Measurements from ENCODE around the gene PCBP3. TPM values are rescaled to one million over a fixed set of nuclear protein-coding genes. Genes with fewer than 3 reads are reported as not detected.

The PCBP3 gene
- total RNA-seq, 2 experiments from 2014 or later: 3.4 to 3.8 TPM

- Mint-ChIP-seq H3K9me3 (no peaks in the 10 kb centered on the region), H3K27ac (no peak overlapping the region), H3K27me3 (no peaks in the 10 kb centered on the region), H3K4me3 (no peak overlapping the region), H3K4me1 (ENCODE audit: low read depth) (peaks cover 28% of the 10 kb centered on the region), H3K36me3 (ENCODE audit: low read depth) (no peaks in the 10 kb centered on the region)
- ATAC-seq (ENCODE audit: poor library complexity) (no peak), DNase-seq (no peak)
- H3K36me3 ChIP-seq (ENCODE audit: insufficient read depth, low read length): no peaks in the 10 kb centered on the region
- intact Hi-C loops (cut with DNase I, micrococcal nuclease): no loop called here
- ChIA-PET CTCF (no interaction called here), POLR2A (no interaction called here)
- no peak overlapping the region for H3K4me3 ChIP-seq (ENCODE audit: low read length)
- peaks cover 0 to 4% of the 10 kb centered on the region in 2 experiments for H3K9me3 ChIP-seq (ENCODE audit: control insufficient read depth in 1 of 2, insufficient read depth in 1 of 2, low read length in 2 of 2)
- no peak overlapping the region for H3K27ac ChIP-seq (ENCODE audit: low read depth in 1 of 2, low read length in 2 of 2)
- TF ChIP-seq, protein P1, sequence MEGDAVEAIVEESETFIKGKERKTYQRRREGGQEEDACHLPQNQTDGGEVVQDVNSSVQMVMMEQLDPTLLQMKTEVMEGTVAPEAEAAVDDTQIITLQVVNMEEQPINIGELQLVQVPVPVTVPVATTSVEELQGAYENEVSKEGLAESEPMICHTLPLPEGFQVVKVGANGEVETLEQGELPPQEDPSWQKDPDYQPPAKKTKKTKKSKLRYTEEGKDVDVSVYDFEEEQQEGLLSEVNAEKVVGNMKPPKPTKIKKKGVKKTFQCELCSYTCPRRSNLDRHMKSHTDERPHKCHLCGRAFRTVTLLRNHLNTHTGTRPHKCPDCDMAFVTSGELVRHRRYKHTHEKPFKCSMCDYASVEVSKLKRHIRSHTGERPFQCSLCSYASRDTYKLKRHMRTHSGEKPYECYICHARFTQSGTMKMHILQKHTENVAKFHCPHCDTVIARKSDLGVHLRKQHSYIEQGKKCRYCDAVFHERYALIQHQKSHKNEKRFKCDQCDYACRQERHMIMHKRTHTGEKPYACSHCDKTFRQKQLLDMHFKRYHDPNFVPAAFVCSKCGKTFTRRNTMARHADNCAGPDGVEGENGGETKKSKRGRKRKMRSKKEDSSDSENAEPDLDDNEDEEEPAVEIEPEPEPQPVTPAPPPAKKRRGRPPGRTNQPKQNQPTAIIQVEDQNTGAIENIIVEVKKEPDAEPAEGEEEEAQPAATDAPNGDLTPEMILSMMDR (IDR thresholded peaks at IDR 0.05): no peak
- H3K27me3 ChIP-seq (ENCODE audit: control insufficient read depth in 1 of 2, insufficient read depth in 2 of 2, low read length in 2 of 2): no peaks in the 10 kb centered on the region
- H3K4me1 ChIP-seq (ENCODE audit: insufficient read depth, low read length): peaks cover 15% of the 10 kb centered on the region
Measured at GRCh38 chr21:45875416-45875760, 231.9 kb downstream of the PCBP3 start.

GRCh38 chr21:45875881-45876280, 232.4 kb downstream of the PCBP3 start:
- intact Hi-C loops (cut with DNase I, micrococcal nuclease): no loop called here
- no peak for ATAC-seq (ENCODE audit: poor library complexity)

GRCh38 chr21:45876381-45877170, 233.1 kb downstream of the PCBP3 start:
- no peaks in the 10 kb centered on the region for H3K36me3 Mint-ChIP-seq (ENCODE audit: low read depth)
- DNase-seq (no peak), ATAC-seq (ENCODE audit: poor library complexity) (no peak)
- H3K4me3 ChIP-seq (ENCODE audit: low read length): no peak overlapping the region
- no peaks in the 10 kb centered on the region for H3K36me3 ChIP-seq (ENCODE audit: insufficient read depth, low read length)
- peaks cover 27% of the 10 kb centered on the region for H3K4me1 ChIP-seq (ENCODE audit: insufficient read depth, low read length)
- H3K27me3 ChIP-seq (ENCODE audit: control insufficient read depth in 1 of 2, insufficient read depth in 2 of 2, low read length in 2 of 2): no peaks in the 10 kb centered on the region
- POLR2A ChIA-PET: no interaction called here
- no peak overlapping the region for H3K4me3 Mint-ChIP-seq
- TF ChIP-seq, protein P1 (IDR thresholded peaks at IDR 0.05): no peak
- CTCF ChIA-PET: no interaction called here
- H3K27ac Mint-ChIP-seq: no peak overlapping the region
- no peak overlapping the region for H3K27ac ChIP-seq (ENCODE audit: low read depth in 1 of 2, low read length in 2 of 2)
- intact Hi-C loops (cut with DNase I, micrococcal nuclease): no loop called here
- no peaks in the 10 kb centered on the region for H3K9me3 Mint-ChIP-seq
- H3K4me1 Mint-ChIP-seq (ENCODE audit: low read depth): peaks cover 40% of the 10 kb centered on the region
- H3K27me3 Mint-ChIP-seq: no peaks in the 10 kb centered on the region
- H3K9me3 ChIP-seq (ENCODE audit: control insufficient read depth in 1 of 2, insufficient read depth in 1 of 2, low read length in 2 of 2): peaks cover 0 to 4% of the 10 kb centered on the region in 2 experiments

More at GRCh38 chr21:45875881-45876280, 232.4 kb downstream of the PCBP3 start:
- H3K36me3 Mint-ChIP-seq (ENCODE audit: low read depth): no peaks in the 10 kb centered on the region
- DNase-seq: no peak
- Histone ChIP-seq H3K36me3 (ENCODE audit: insufficient read depth, low read length) (no peaks in the 10 kb centered on the region), H3K4me1 (ENCODE audit: insufficient read depth, low read length) (peaks cover 20% of the 10 kb centered on the region), H3K27ac (ENCODE audit: low read depth in 1 of 2, low read length in 2 of 2) (no peak overlapping the region), H3K27me3 (ENCODE audit: control insufficient read depth in 1 of 2, insufficient read depth in 2 of 2, low read length in 2 of 2) (no peaks in the 10 kb centered on the region), H3K9me3 (ENCODE audit: control insufficient read depth in 1 of 2, insufficient read depth in 1 of 2, low read length in 2 of 2) (peaks cover 0 to 4% of the 10 kb centered on the region in 2 experiments), H3K4me3 (ENCODE audit: low read length) (no peak overlapping the region)
- no peak overlapping the region for H3K4me3 Mint-ChIP-seq
- no peak overlapping the region for H3K27ac Mint-ChIP-seq
- no peaks in the 10 kb centered on the region for H3K27me3 Mint-ChIP-seq
- ChIA-PET CTCF (no interaction called here), POLR2A (no interaction called here)
- H3K4me1 Mint-ChIP-seq (ENCODE audit: low read depth): peaks cover 33% of the 10 kb centered on the region
- no peaks in the 10 kb centered on the region for H3K9me3 Mint-ChIP-seq
- TF ChIP-seq, protein P1 (IDR thresholded peaks at IDR 0.05): no peak

Data from CD4-positive, alpha-beta T cell (primary cell).